HG02678 (cell line): ENCODE measurements around the gene STK35.
A peak's percentile ranks its signal among the peaks of the same experiment; 100 is the strongest.
"Not testable (repeated sequence)": the region's sequence is repeated elsewhere in the genome, so short reads cannot be mapped to it uniquely, and the experiment has no call there.

ENCODE experiments used
- ATAC-seq: cut with Tn5 transposase; IDR thresholded peaks from one replicate; pipeline ENCODE4 v1.9.1; 2021; ENCODE audit warnings: mild to moderate bottlenecking, moderate library complexity; ENCODE audit not compliant: unreplicated experiment

STK35 gene

DNA sequence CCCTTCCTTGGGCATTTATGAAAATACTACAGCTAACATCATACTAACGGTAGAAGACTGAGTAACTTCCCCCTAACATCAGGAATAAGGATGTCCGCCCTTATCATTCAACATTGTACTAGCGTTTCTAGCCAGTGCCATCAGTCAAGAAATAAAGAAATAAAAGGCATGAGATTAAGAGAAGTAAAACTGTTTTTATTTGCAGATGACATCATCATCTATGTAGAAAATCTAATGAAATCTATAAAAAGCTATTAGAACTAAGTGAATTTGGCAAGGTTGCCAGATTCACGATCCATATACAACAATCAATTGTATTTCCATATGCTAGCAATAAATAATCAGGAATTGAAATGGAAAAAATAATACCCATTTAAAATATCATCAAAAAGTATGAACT, 54.6 kb downstream of the STK35 start:
- no peak for ATAC-seq

DNA sequence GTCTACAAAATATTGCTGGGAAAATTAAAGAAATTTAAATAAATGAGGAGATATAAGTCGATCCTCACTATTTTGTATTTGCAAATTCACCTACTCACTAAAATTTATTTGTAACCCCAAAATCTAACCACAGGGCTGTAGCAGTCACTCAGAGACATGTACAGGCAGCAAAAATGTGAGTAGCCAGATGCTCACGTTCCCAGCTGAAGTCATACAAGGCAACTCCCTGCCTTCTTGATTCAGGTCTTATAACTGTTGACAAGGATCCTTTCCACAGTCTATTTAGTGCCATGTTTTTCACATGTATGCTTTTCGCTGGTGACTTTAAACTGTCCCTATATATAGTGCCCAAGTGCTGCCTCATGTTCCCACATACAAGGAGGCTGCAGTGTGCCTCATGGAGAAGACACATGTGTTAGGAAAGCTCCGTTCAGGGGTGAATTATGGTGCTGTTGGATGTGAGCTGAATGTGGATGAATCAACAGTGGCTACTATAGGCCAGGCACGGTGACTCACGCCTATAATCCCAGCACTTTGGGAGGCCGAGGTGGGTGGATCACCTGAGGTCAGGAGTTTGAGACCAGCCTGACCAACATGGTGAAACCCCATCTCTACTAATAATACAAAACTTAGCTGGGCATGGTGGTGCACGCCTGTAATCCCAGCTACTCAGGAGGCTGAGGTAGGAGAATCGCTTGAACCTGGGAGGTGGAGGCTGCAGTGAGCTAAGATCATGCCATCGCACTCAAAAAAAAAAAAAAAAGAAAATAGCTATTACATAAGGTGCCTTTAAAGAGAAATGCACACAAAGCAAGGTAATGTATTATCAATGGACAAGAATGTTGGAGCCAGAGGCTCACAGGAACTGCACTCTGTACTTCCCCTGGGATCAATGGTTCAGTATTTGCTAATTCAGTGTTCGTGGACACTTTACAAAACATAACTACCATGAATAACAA, 55.3 kb downstream of the STK35 start:
- no peak for ATAC-seq

DNA sequence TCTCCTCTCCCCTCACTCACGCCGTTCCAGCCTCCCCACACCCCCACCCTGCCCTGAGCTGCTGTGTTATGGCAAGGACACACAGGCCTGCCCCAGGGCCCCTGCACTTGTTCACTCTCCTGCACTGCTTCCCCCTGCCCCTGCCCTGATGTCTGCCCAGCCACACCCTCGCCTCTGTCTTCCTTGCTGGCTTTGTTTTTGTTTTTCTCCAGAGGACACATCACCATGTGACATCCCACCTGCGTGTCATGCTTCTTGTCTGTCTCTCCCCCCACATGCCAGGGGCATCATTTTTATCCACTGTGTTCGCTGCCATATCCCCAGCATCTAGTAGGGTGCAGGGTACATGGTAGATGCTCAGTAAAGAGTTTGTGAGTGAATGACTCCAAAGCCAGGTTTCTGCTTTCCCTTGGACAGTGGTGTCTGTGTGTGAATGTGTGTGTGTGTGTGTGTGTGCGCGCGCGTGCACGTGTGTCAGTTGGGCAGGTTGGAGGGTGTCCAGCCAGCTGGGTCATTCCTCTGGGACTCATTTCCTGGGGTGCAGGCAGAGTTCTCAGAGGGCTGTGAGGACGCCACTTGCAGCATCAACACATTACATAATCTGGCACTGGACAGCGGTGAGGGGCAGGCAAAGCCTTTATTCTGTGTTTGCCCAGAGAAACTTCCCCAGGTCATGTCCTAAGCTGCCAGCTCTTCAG, 60.6 kb downstream of the STK35 start:
- no peak for ATAC-seq

DNA sequence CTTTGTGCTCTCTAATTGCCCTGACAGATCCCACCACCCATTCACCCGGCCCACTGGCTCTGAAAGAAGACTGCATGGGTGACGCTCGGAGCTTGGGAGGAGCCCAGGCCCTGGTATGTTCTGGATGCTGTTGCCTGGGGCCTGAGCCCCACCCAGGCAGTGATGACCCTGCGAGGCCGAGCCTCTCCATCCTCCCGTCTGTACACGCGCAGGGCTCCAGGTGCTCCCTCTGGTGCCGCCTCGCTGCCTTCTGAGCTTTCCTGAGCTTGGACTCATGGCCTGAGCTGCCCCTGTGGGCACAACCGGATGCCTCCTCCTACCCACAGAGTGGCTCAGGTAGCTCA, 61.2 kb downstream of the STK35 start:
- ATAC-seq: no peak

DNA sequence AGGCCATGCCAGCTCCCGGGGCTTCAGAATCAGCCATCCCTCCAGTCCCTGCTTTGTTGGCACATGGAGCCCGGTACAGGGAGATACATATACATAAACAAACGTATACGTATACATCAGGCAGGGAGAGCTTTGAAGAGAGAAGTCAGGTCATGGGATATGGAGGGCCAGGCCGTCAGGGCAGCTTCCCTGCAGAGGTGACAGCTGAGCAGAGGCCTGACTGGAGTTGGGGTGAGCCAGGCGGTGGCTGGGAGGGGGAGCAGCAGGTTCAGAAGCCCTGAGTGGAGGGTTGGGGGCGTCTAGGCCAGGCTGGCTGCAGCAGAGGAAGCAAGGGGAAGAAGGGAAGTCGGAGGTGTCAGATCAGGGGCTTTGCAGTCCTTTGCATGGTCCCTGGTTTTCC, 61.7 kb downstream of the STK35 start:
- ATAC-seq: no peak

DNA sequence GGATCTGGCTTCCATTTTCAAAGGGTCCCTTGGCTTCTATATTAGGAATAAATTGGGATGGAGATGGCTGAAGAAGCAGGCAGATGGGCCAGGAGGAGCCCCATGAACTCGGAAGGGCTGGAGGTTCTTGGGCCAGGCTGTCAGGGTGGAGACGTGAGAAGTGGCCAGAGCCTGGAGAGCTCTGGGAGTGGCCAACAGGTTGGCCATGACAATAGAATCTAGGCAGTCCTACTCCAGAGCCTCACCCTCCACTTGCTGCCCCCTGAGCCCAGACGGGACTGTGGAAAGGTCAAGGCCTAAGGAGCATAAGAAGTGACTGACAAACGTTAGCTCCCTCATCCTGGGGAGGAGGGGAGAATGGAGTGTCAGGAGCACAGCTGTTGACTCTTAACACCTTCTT, 62.1 kb downstream of the STK35 start:
- no peak for ATAC-seq

DNA sequence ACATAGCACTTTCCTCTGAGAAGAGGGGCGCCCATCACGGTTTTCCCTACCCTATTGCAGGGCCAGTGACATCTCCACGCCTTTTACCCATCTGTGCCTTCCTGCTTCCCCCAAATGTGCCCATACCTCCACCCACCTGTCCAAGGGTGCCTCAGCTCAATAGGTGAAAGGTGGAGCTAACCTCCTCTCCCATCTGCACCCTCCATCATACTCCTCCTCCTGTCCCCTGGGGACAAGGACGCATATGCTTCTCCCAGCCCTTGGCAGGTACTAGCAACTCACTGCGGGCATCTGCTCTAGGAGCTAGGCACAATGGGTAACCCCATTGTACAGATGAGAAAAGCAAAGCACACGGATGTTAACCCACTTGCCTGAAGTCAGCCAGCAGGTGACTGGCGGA, 62.8 kb downstream of the STK35 start:
- ATAC-seq: no peak

DNA sequence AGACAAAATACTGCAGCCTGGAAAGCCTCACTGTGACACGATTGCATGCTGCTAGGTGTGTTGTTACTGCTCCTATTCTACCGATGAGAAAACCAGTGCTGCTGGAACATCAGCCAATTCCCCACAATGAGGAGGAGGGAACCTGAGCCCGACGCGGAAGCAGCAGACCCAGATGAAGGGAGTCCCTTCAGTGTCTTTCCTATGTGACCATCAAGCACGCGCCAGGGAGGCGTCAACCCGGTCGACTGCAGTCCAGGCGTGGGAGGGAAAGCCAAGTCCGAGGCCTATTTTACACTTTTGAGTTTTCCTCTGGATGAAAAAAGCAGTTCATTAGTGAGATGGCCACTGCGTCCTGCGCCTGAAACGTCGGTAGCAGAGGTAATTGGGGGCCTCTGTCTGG, 63.3 kb downstream of the STK35 start:
- no peak for ATAC-seq

DNA sequence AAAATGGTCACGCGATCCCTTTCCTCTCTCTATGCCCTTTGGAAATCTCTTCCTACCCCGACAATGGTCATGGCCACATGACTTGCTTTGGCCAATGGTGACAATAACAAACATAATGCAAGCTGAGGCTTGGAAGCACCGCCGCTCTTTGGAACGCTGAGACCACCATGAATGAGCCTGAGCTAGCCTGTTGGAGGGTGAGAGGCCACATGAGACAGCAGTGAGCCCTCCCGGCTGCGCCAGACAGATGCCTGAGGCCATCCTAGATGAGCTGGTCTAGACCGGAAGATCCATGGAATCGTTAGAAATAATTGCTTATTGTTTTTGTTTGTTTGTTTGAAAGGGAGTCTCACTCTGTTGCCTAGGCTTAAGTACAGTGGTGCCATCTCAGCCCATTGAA, 64.2 kb downstream of the STK35 start:
- ATAC-seq: no peak

DNA sequence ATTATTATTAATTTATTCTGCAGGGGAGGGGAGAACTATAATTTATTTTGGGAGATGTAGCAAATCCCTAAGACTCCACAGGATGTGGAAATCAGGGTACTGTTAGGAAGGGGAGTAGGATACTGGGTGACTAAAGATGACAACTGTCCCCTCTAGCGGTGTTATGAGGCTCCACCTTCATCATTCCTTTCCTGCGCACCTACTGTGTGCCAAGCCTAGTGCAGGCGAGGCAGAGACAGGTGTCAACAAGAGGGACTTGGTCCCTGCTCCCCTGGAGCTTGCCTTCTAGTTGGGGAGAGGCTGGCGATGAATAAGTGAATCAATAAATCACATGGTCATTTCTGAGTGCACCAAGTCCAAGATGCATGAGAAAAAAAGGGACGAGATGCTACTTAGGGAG, 65.5 kb downstream of the STK35 start:
- ATAC-seq: no peak

DNA sequence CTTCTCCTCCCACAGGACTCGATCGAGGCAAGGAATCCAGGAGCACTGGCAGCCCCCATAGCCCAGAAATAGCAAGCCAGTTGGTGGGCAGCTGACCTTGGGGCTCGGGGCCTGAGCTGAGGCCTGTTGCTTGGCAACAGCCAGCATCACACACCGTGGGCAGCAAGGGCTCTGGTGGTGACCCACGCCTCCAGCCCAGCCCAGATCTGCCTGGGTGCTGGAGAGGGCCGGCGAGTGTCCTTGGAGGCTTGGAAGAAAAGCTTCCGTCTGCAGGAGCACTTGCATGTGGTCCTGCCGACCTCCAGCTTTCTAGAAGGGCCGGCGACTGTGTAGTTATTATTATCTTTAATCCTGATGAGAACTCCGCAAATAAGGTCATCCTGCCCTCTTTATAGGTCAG, 67.3 kb downstream of the STK35 start:
- ATAC-seq: no peak

DNA sequence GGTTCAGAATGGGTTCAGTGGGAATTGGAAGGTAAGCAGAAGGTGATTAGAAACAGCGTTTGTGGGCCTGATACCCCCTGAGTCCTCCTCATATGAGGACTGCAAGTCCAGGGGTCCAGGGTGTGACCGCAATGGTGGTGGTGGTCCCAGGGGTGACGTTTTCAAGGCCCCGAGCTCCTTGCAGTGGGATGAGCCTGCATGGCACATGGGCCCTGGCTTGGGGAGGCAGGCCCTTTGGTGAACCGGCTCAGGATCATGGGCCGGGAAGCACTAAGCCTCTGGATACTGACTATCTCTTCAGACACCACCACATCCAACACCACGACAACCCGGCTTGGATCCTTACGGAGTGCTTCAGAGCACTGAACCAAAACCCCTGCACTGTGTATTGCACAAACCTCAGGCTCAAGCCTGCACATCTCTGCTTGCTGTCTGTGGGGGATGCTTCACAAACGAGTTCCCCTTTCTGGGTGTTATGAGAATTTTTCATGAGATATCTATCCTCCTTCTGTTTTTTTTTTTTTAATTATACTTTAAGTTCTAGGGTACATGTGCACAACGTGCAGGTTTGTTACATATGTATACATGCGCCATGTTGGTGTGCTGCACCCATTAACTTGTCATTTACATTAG, 67.9 kb downstream of the STK35 start:
- no peak for ATAC-seq

DNA sequence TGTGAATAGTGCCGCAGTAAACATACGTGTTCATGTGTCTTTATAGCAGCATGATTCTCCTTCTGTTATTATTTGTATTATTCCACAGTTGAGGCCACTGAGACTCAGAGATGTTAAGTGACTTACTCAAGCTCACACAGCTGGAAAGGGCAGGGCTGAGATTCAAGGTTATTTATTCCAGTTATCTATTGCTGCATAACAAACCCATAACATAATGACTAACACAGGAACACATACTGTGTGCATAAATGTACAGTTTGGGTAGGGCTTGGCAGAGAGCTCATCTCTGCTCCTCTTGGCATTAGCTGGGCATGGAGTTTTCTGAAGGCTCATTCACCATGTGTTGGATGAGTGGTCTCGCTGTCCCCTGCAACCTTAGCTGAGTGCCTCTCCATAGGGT, 68.8 kb downstream of the STK35 start:
- ATAC-seq: no peak

DNA sequence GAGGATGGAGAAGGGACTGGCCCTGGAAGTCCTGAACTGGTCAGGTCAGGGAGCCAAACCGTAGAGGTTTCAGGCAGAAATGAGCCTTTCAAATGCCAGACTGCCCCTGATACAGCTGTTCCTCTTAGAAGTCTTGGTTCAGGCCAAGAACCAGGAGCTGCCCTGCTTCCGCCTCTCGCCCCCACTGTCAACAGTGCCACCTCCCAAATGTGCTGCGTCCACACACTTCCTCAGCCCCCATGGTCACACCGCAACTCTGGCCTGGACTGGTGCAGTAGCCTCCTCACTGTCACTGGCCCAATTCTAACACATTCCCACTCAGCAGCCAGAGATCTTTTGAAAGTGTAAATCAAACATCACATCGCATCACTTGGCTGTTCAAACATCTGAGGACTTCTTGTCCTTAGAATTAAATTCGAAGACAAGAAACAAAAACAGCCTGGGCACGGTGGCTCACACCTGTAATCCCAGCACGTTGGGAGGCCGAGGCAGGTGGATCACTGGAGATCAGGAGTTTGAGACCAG, 69.7 kb downstream of the STK35 start:
- ATAC-seq: no peak

DNA sequence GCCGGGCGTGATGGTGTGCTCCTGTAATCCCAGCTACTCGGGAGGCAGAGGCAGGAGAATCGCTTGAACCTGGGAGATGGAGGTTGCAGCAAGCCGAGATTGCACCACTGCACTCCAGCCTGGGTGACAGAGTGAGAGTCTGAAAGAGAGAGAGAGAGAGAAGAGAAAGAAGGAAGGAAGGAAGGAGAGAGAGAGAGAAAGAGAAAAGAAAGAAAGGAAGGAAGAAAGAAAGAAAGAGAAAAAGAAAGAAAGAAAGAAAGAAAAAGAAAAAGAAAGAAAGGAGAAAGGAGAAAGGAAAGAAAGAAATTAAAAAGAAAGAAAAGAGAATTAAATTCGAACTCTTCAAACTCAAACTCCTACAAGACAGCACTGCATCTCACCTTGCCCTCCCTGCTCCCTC, 70.2 kb downstream of the STK35 start:
- not testable (repeated sequence) for ATAC-seq

DNA sequence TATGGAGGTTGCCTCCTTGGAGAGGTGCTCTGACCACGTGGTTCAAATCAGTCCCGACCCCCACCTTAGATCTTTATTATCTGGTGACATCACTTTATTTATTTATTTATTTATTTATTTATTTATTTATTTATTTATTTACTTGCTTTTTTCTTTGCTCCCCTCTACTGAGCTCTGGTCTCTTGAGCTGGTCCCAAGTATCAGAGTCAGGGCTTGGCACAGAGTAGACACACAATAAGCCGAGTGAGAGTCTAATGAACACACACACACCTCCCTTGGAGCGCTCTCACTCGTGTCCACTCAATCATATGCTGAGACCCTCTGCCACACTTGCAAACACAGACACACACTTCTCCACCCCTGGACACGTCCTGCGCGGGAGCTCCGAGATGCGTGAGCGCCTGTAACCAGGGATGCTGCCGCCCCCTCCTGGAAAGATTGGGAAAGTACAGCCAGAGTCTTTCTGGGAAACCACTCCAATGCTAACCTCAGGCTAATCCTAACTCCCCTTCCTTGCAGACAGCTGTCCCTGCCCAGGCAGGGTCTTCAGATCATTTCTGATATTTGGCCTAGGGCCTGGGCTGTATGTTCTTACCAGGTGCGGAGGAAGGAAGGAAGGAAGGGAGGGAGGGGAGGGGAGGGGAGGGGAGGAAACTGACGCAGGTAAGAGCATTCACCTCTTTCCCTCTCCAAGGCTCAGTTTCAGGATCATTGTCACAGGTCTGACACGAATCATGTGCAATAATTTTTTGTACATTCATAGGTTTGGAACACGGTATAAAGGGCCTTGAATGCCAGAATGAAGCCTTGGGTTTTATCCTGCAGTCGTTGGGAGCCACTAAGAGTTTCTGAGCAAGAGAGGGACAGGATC, 70.9 kb downstream of the STK35 start:
- ATAC-seq: peak; percentile 51

DNA sequence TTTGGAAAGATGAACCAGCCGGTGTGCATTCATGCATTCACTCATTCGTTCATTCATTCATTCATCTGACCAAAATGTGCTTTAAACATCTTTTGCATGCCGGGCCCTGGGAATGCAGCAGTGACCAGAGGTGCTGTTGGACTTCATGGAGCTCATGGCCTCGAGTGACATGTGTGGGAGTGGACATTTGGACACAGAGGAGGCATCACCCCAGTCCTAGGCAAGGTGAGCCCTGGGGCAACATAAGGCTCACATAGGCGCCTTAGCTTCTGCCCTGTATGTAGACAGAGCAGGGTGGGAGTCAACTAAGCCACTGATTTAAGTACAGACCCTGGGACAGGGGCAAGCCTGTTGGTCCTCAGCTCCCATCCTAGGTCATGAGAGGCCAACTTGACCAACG, 71.6 kb downstream of the STK35 start:
- ATAC-seq: no peak

DNA sequence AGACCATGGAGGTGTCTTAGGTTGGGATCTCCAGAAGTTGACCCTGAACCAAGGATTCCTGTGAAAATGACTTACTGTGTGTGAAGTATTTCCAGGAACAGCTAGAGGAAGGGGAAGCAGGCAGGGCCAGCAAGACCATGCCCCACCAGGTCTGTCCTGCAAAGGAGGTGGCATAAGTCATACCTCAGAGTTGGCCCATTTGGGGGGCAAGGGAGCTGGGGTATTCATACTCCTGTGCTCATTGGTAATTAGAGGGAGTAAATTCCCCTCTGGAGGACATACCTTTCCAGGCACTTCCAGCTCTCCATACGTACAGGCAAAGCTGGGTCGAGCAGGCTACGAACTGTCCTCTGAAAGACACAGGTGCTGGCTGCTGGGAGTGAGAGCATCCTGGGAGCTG, 72.4 kb downstream of the STK35 start:
- no peak for ATAC-seq

DNA sequence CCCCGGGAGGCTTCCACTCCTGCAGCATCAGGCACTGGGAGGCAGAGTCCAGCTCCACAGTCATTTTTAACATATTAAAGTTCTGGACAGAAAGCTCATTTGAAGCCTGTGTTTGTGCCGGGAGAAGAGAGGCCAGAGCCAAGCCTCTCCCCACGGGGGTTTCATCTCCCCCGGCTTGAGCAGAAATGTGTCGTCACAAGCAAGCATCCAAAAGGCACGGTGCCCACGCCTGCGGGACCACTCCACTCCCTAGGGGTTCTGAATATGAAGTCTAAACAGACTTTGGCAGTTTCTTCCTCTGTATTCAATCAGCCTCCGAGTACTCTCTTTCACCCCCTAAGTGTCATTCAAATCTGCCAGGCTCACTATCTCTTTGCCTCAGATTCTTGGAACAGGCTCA, 75.3 kb downstream of the STK35 start:
- no peak for ATAC-seq

DNA sequence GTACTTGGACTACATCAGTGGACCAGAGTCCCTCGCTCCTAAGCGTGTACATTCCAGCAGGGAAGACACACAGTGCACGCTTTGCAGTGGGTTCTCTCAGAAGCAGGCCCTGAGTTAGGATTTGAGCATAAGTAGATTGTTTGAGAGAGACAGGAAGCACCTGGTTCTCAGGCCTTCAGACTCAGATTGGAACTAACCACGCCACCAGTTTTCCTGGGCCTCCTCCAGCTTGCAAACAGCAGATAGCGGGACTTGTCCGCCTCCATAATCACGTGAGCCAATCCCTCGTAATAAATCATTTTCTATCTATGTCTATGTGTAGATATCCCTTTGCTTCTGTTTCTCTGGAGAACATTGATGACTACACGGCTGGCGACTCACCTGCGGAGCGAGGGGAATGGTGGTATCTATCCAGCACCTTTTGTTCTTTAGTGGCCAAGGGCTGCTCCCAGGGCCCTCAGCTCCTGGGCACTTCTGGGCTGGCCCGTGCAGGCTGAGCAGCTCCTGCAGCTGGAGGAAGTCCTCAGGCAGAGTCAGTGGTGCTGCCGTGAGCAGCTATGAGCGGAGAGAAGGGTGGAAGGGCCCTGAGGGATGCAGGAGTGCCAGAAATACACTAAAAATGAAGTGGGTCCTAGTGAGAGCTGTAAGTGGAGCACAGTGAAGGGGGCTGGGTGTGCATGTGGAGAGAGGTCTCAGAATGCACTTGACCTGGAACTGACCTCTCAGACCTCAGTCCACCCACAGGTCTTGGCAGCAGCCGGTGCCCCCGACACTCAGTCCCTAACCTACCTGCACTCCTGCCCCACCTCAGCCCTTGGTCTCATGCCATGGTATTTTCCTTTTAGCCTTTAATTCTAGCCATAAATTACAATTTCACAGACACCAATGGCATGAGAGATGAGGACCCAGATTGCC, 76.9 kb downstream of the STK35 start:
- no peak for ATAC-seq
